HepG2 (cell line): Measurements from ENCODE around the gene CTPS2.

Source experiments
- ATF7 ChIP-seq, 2 experiments: fragments of 450-650 bp in 1 of 2; sonication (generic) in 1 of 2; formaldehyde crosslinking in 1 of 2; IDR thresholded peaks; 2 replicates each; pipeline versions ENCODE4 v1.4.0 to v1.6.1; 2016 to 2020; ENCODE audit warnings: antibody characterized with exemption in 1 of 2, mild to moderate bottlenecking in 1 of 2, missing genetic modification reagents in 1 of 2
- ELK4 ChIP-seq: sonication (generic); formaldehyde crosslinking; IDR thresholded peaks from 2 replicates; pipeline ENCODE4 v1.9.0; 2021; ENCODE audit warnings: missing genetic modification reagents, borderline replicate concordance
- ETV6 ChIP-seq: sonication (generic); formaldehyde crosslinking; conservative IDR thresholded peaks from 2 replicates; pipeline ENCODE4 v1.4.0; 2020; ENCODE audit warnings: missing genetic modification reagents
- GMEB1 ChIP-seq: sonication (generic); formaldehyde crosslinking; IDR thresholded peaks from 2 replicates; pipeline ENCODE4 v1.5.1; 2020; ENCODE audit warnings: missing genetic modification reagents, mild to moderate bottlenecking, borderline replicate concordance
- HMGXB3 ChIP-seq: sonication (generic); formaldehyde crosslinking; IDR thresholded peaks from 2 replicates; pipeline ENCODE4 v1.4.0; 2020; ENCODE audit warnings: missing genetic modification reagents, borderline replicate concordance
- JUN ChIP-seq: sonication (generic); formaldehyde crosslinking; IDR thresholded peaks from 2 replicates; pipeline ENCODE4 v1.4.0; 2020; ENCODE audit warnings: mild to moderate bottlenecking, missing genetic modification reagents
- KDM1A ChIP-seq: IDR thresholded peaks from 2 replicates; pipeline ENCODE4 v1.6.1; 2016; ENCODE audit warnings: missing compliant biosample characterization
- KDM4B ChIP-seq: sonication (generic); formaldehyde crosslinking; IDR thresholded peaks from 2 replicates; pipeline ENCODE4 v1.4.0; 2020; ENCODE audit warnings: missing genetic modification reagents
- SATB2 ChIP-seq: sonication (generic); formaldehyde crosslinking; IDR thresholded peaks from 2 replicates; pipeline ENCODE4 v1.5.0; 2020; ENCODE audit warnings: missing genetic modification reagents
- SRF ChIP-seq: IDR thresholded peaks from 2 replicates; pipeline ENCODE4 v1.6.1; 2011; ENCODE audit warnings: mild to moderate bottlenecking, low read depth, low read length, moderate library complexity
- ZNF274 ChIP-seq: sonication (generic); formaldehyde crosslinking; IDR thresholded peaks from 2 replicates; pipeline ENCODE4 v1.5.1; 2020; ENCODE audit warnings: mild to moderate bottlenecking, missing genetic modification reagents
- ZNF34 ChIP-seq: sonication (generic); formaldehyde crosslinking; IDR thresholded peaks from 2 replicates; pipeline ENCODE4 v1.4.0; 2020; ENCODE audit warnings: mild to moderate bottlenecking, missing genetic modification reagents, borderline replicate concordance
- ZNF883 ChIP-seq: sonication (generic); formaldehyde crosslinking; IDR thresholded peaks from 2 replicates; pipeline ENCODE4 v1.5.1; 2020; ENCODE audit warnings: mild to moderate bottlenecking, missing genetic modification reagents; ENCODE audit errors: not compliant biosample characterization
- ZSCAN25 ChIP-seq: sonication (generic); formaldehyde crosslinking; IDR thresholded peaks from 2 replicates; pipeline ENCODE4 v1.8.0; 2022; ENCODE audit warnings: mild to moderate bottlenecking, missing genetic modification reagents

DNA sequence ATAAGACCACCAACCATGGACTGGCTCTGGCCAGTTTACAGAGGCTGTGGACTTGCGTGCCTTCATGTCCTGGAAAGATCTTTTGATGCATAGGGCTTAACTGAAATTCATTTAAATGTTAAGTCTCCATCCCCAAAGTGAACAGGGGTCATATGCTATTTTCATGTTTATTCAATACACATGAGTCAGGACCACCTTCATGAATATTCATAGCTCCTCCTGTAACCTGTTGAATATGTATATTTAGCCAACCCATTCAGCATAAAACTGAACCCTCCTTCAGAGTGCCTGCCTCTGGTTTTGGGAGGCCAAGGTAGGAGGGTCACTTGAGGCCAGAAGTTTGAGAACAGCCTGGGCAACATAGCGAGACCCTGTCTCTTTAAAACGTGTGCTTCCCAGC lies 7.1 kb downstream of the CTPS2 start:
- TF ChIP-seq ELK4 (CRISPR knock-in tag) = no peak
- TF ChIP-seq HMGXB3 = no peak
- no peak for TF ChIP-seq ZNF34 (CRISPR knock-in tag)
- no peak for TF ChIP-seq ZSCAN25 (CRISPR knock-in tag)
- no peak for TF ChIP-seq ZNF883 (CRISPR knock-in tag)
- no peak for TF ChIP-seq ZNF274
- TF ChIP-seq JUN (CRISPR knock-in tag) = no peak
- no peak for TF ChIP-seq GMEB1 (CRISPR knock-in tag)
- TF ChIP-seq SRF = no peak
- no peak for TF ChIP-seq SATB2 (CRISPR knock-in tag)
- no peak for TF ChIP-seq ETV6 (CRISPR knock-in tag)
- TF ChIP-seq KDM4B (CRISPR knock-in tag) = no peak
- no peak for TF ChIP-seq ATF7 (IDR thresholded peaks at IDR 0.05)
- TF ChIP-seq ATF7 (CRISPR knock-in tag; IDR thresholded peaks at IDR 0.05) = no peak
- no peak for TF ChIP-seq KDM1A
